ENCODE data around the gene SPATA31C1. TPM values are rescaled to one million over a fixed set of nuclear protein-coding genes. Genes with fewer than 3 reads are reported as not detected.

Gene SPATA31C1
- total RNA-seq, 1 experiment from 2014 or later = not detected

DNA sequence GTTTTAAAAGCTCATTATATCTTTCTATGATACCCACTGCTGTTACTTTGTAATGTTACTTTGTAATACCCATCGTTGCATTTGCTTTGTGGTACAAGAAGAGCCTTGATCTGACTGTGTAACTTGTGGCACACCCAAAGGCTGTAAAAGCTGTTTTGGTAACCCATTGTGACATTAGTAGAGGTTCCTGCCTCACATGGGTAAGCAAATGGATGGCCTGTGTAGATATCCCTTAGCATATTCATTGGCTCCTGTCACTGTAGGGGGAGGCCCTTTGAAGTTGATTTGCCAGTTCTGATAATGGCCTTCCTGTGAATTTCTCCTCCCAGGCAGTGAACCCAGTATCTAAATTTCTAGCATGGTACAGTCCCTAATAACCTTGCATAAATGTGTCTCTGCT, 40.8 kb downstream of the SPATA31C1 start:
- H3K9me2 ChIP-seq (replicated peaks; ENCODE audit: low read length) = no peaks in the 10 kb centered on the region
- H3K4me3 ChIP-seq (ENCODE audit: low read length) = no peak overlapping the region
- no peak for ATAC-seq
- no peaks in the 10 kb centered on the region for H3F3A ChIP-seq (ENCODE audit: low read length, unreplicated experiment)
- no peak overlapping the region for H2AFZ ChIP-seq (ENCODE audit: low read length)
- H3K79me2 ChIP-seq (ENCODE audit: low read length) = no peaks in the 10 kb centered on the region
- no peak for DNase-seq
- H3K27ac ChIP-seq (ENCODE audit: low read length) = no peak overlapping the region
- no TSS peak for BruUV-seq (replicated peaks)
- H3K9ac ChIP-seq (ENCODE audit: low read length) = no peak overlapping the region
- ChIA-PET CTCF (no interaction called here), POLR2A (ENCODE audit: unreplicated experiment) (no interaction called here)
- intact Hi-C loops (cut with micrococcal nuclease) = loop anchor here (10.0 kb wide), 1 partner anchor 1046 kb away; no protein-coding TSS in a partner anchor
- H4K20me1 ChIP-seq (ENCODE audit: low read length) = no peaks in the 10 kb centered on the region
- no peaks in the 10 kb centered on the region for H3K27me3 ChIP-seq (ENCODE audit: low read length)
- H3K9me3 ChIP-seq (ENCODE audit: low read length) = no peaks in the 10 kb centered on the region
- no peak overlapping the region for H3K4me2 ChIP-seq (ENCODE audit: low read length)
- H3K36me3 ChIP-seq (ENCODE audit: low read depth, low read length) = no peaks in the 10 kb centered on the region
- no peaks in the 10 kb centered on the region for H3K4me1 ChIP-seq (ENCODE audit: insufficient read depth, low read length)
- TF ChIP-seq, protein P1, sequence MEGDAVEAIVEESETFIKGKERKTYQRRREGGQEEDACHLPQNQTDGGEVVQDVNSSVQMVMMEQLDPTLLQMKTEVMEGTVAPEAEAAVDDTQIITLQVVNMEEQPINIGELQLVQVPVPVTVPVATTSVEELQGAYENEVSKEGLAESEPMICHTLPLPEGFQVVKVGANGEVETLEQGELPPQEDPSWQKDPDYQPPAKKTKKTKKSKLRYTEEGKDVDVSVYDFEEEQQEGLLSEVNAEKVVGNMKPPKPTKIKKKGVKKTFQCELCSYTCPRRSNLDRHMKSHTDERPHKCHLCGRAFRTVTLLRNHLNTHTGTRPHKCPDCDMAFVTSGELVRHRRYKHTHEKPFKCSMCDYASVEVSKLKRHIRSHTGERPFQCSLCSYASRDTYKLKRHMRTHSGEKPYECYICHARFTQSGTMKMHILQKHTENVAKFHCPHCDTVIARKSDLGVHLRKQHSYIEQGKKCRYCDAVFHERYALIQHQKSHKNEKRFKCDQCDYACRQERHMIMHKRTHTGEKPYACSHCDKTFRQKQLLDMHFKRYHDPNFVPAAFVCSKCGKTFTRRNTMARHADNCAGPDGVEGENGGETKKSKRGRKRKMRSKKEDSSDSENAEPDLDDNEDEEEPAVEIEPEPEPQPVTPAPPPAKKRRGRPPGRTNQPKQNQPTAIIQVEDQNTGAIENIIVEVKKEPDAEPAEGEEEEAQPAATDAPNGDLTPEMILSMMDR (conservative IDR thresholded peaks at IDR 0.05; ENCODE audit: low read depth, low read length) = no peak
- TF ChIP-seq EZH2 (IDR thresholded peaks at IDR 0.05; ENCODE audit: low read length, unreplicated experiment) (no peak), EZH2phosphoT487 (IDR thresholded peaks at IDR 0.05; ENCODE audit: borderline replicate concordance, low read length) (no peak)

DNA sequence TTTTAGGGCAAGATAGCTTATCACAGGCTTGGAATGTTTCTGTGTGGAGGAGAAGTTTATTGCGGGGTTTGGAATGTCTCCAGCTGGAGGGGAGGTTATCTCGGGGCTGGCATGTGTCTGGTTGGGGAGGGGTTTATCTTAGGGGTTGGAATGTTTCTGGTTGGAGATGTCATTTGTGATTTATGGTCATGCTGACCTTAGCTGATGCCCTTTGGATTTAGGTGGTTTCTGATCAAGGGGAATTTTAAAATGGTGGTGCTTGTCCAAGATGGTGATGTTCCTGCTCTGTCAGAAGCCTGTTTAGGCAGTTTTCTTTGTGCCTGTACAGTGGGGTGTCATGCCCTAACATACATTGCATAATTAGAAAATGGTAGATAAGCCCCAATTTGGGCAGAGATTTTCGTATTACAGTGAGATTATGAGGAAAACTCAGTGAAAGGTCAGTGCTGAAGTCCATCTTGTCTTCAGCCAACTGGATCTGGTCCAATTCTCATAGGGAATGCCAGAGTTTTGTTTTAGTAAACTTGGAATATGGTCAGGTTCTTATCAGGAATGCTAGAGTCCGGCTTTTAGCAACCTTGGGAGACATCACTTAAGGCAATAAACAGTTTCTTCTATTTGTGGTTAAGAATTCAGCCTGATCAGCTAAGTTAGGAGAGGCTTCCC, 42.3 kb downstream of the SPATA31C1 start:
- H3K79me2 ChIP-seq (ENCODE audit: low read length) = no peaks in the 10 kb centered on the region
- no peaks in the 10 kb centered on the region for H3K36me3 ChIP-seq (ENCODE audit: low read depth, low read length)
- H3K4me2 ChIP-seq (ENCODE audit: low read length) = no peak overlapping the region
- intact Hi-C loops (cut with micrococcal nuclease) = loop anchor here (10.0 kb wide), 1 partner anchor 1045 kb away; no protein-coding TSS in a partner anchor
- H4K20me1 ChIP-seq (ENCODE audit: low read length) = no peaks in the 10 kb centered on the region
- no peaks in the 10 kb centered on the region for H3K9me3 ChIP-seq (ENCODE audit: low read length)
- BruUV-seq (replicated peaks) = no TSS peak
- POLR2A ChIA-PET (ENCODE audit: unreplicated experiment) = no interaction called here
- TF ChIP-seq EZH2phosphoT487 (IDR thresholded peaks at IDR 0.05; ENCODE audit: borderline replicate concordance, low read length) (no peak), EZH2 (IDR thresholded peaks at IDR 0.05; ENCODE audit: low read length, unreplicated experiment) (no peak)
- TF ChIP-seq, protein P1 (conservative IDR thresholded peaks at IDR 0.05; ENCODE audit: low read depth, low read length) = no peak
- H3F3A ChIP-seq (ENCODE audit: low read length, unreplicated experiment) = no peaks in the 10 kb centered on the region
- H3K4me1 ChIP-seq (ENCODE audit: insufficient read depth, low read length) = no peaks in the 10 kb centered on the region
- H3K9me2 ChIP-seq (replicated peaks; ENCODE audit: low read length) = no peaks in the 10 kb centered on the region
- CTCF ChIA-PET = no interaction called here
- no peak for DNase-seq
- ATAC-seq = no peak
- no peak overlapping the region for H3K9ac ChIP-seq (ENCODE audit: low read length)
- H2AFZ ChIP-seq (ENCODE audit: low read length) = no peak overlapping the region
- H3K4me3 ChIP-seq (ENCODE audit: low read length) = no peak overlapping the region
- H3K27me3 ChIP-seq (ENCODE audit: low read length) = no peaks in the 10 kb centered on the region
- no peak overlapping the region for H3K27ac ChIP-seq (ENCODE audit: low read length)

DNA sequence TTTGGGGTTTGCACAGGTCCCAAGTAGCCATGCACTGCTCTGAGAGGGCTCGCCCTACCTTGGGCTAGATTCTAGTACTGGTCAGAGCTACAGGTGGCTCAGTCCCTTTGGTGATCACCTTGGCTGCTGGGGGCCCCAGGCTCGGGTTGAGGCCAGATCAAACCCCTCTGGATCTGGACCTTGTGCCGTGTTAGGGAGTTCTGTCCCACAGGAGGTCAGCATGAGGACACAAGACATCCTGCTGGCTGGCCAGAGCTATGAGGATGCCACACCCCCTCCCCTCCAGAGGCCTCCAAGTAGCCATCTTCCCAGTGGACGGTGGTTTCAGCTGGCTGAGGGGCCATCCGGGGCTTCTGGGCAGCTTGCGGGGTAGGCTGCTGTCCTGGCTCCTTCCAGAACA, 46.0 kb downstream of the SPATA31C1 start:
- no peaks in the 10 kb centered on the region for H3K9me2 ChIP-seq (replicated peaks; ENCODE audit: low read length)
- POLR2A ChIA-PET (ENCODE audit: unreplicated experiment) = no interaction called here
- no peak for TF ChIP-seq EZH2 (IDR thresholded peaks at IDR 0.05; ENCODE audit: low read length, unreplicated experiment)
- H3K4me2 ChIP-seq (ENCODE audit: low read length) = no peak overlapping the region
- ATAC-seq (no peak), DNase-seq (no peak)
- H3K27ac ChIP-seq (ENCODE audit: low read length) = no peak overlapping the region
- H3F3A ChIP-seq (ENCODE audit: low read length, unreplicated experiment) = no peaks in the 10 kb centered on the region
- no peaks in the 10 kb centered on the region for H3K36me3 ChIP-seq (ENCODE audit: low read depth, low read length)
- BruUV-seq (replicated peaks) = no TSS peak
- H2AFZ ChIP-seq (ENCODE audit: low read length) = no peak overlapping the region
- no peaks in the 10 kb centered on the region for H3K4me1 ChIP-seq (ENCODE audit: insufficient read depth, low read length)
- no peak overlapping the region for H3K4me3 ChIP-seq (ENCODE audit: low read length)
- intact Hi-C loops (cut with micrococcal nuclease) = no loop called here
- H3K9me3 ChIP-seq (ENCODE audit: low read length) = no peaks in the 10 kb centered on the region
- no peak overlapping the region for H3K9ac ChIP-seq (ENCODE audit: low read length)
- H3K27me3 ChIP-seq (ENCODE audit: low read length) = no peaks in the 10 kb centered on the region
- CTCF ChIA-PET = no interaction called here
- H4K20me1 ChIP-seq (ENCODE audit: low read length) = no peaks in the 10 kb centered on the region
- H3K79me2 ChIP-seq (ENCODE audit: low read length) = no peaks in the 10 kb centered on the region

All from PC-3 (cell line).